K562 (cell line): ENCODE measurements around the gene REEP2. TPM values are rescaled to one million over a fixed set of nuclear protein-coding genes. Genes with fewer than 3 reads are reported as not detected.

Source experiments
- BRD9 ChIP-seq: fragments of 450-650 bp; IDR thresholded peaks from 2 replicates; pipeline ENCODE4 v1.6.1; 2018; ENCODE audit warnings: low read depth; ENCODE audit not compliant: partially characterized antibody
- CREB1 ChIP-seq, 2 experiments: sonication (generic) in 1 of 2; formaldehyde crosslinking in 1 of 2; IDR thresholded peaks; 2 replicates each; pipeline versions ENCODE4 v1.6.1 to v1.8.0; 2012 to 2022; ENCODE audit warnings: inconsistent platforms in 1 of 2, mild to moderate bottlenecking in 1 of 2, missing genetic modification reagents in 1 of 2, moderate library complexity in 1 of 2
- FOSL1 ChIP-seq: fragments of 200-800 bp; sonication (Bioruptor generic); conservative IDR thresholded peaks from 2 replicates; pipeline ENCODE4 v1.6.1; 2016; ENCODE audit warnings: missing genetic modification characterization, missing compliant biosample characterization
- JUN ChIP-seq, 2 experiments: sonication (generic) in 1 of 2; formaldehyde crosslinking in 1 of 2; IDR thresholded peaks; 2 replicates each; pipeline versions ENCODE4 v1.6.1 to v1.8.0; 2012 to 2022; ENCODE audit warnings: borderline replicate concordance in 2 of 2, mild to moderate bottlenecking in 2 of 2, improper control_type of control experiment in 1 of 2, low read depth in 1 of 2, low read length in 1 of 2, missing genetic modification reagents in 1 of 2
- KLF16 ChIP-seq: IDR thresholded peaks from 2 replicates; pipeline ENCODE4 v1.6.1; 2016; ENCODE audit warnings: antibody characterized with exemption
- LEF1 ChIP-seq: fragments of 450-650 bp; IDR thresholded peaks from 2 replicates; pipeline ENCODE4 v1.6.1; 2016; ENCODE audit warnings: mild to moderate bottlenecking
- MAZ ChIP-seq, 2 experiments: fragments of 450-650 bp in 1 of 2; sonication (generic) in 1 of 2; formaldehyde crosslinking; IDR thresholded peaks in 1 of 2; conservative IDR thresholded peaks in 1 of 2; 2 replicates each; pipeline versions ENCODE4 v1.4.0 to v1.5.0; 2020; ENCODE audit warnings: mild to moderate bottlenecking in 1 of 2, missing genetic modification reagents in 1 of 2
- MTA1 ChIP-seq: fragments of 450-650 bp; IDR thresholded peaks from 2 replicates; pipeline ENCODE4 v1.6.1; 2017; ENCODE audit warnings: borderline replicate concordance
- NCOA1 ChIP-seq: fragments of 450-650 bp; IDR thresholded peaks from 2 replicates; pipeline ENCODE4 v1.6.1; 2016; ENCODE audit warnings: low read depth
- PHF8 ChIP-seq: fragments of 200-600 bp; sonication (generic); IDR thresholded peaks from 2 replicates; pipeline ENCODE4 v1.6.1; 2012; ENCODE audit warnings: mixed run types, mild to moderate bottlenecking, inconsistent platforms, low read length, moderate library complexity, borderline replicate concordance
- PTTG1 ChIP-seq: fragments of 450-650 bp; IDR thresholded peaks from 2 replicates; pipeline ENCODE4 v1.6.1; 2016; ENCODE audit warnings: low read depth, mild to moderate bottlenecking, missing genetic modification characterization, missing compliant biosample characterization
- SETDB1 ChIP-seq: IDR thresholded peaks from one replicate; pipeline ENCODE4 v1.6.1; 2012; ENCODE audit warnings: low read length, control low read depth, inconsistent platforms
- SMARCB1 ChIP-seq: IDR thresholded peaks from 2 replicates; pipeline ENCODE4 v1.6.1; 2011; ENCODE audit warnings: improper control_type of control experiment, low read depth; ENCODE audit not compliant: insufficient read length
- XRCC5 ChIP-seq: fragments of 200-400 bp; formaldehyde crosslinking; IDR thresholded peaks from 2 replicates; pipeline ENCODE4 v1.6.1; 2017; ENCODE audit warnings: low read depth, mild to moderate bottlenecking, low read length
- YY1 ChIP-seq, 3 experiments: IDR thresholded peaks; 2 replicates each; pipeline ENCODE4 v1.6.1; 2011; ENCODE audit warnings: low read length in 2 of 3, mild to moderate bottlenecking in 2 of 3, moderate library complexity in 2 of 3, borderline replicate concordance in 1 of 3, control low read depth in 1 of 3, low read depth in 1 of 3; ENCODE audit not compliant: insufficient read depth in 3 of 3, insufficient replicate concordance in 2 of 3, control insufficient read depth in 1 of 3, insufficient read length in 1 of 3; ENCODE audit errors: extremely low read depth in 1 of 3
- ZNF436 ChIP-seq: fragments of 250-450, 450-650 bp; sonication (Bioruptor Pico); formaldehyde crosslinking; IDR thresholded peaks from 2 replicates; pipeline ENCODE4 v1.7.0; 2020; ENCODE audit warnings: mild to moderate bottlenecking
- ZNF766 ChIP-seq: fragments of 200-800 bp; sonication (Bioruptor generic); conservative IDR thresholded peaks from 2 replicates; pipeline ENCODE4 v1.6.1; 2016; ENCODE audit warnings: missing genetic modification characterization, missing compliant biosample characterization
- ZSCAN32 ChIP-seq: fragments of 450-650 bp; formaldehyde crosslinking; IDR thresholded peaks from 2 replicates; pipeline ENCODE4 v1.4.0; 2020; ENCODE audit warnings: mild to moderate bottlenecking, moderate library complexity
- polyA plus RNA-seq, 8 experiments: library from polyadenylated mRNA; depleted of rRNA in 4 of 8; stranded (reverse) in 5 of 8; unstranded in 3 of 8; fragments of >200 nt; fragmentation: Nextera tagmentation in 2 of 8; fragmentation: Illumina TruSeq in 1 of 8; extraction: Ambion mirVana in 2 of 8; extraction: Trizol in 1 of 8; gene quantifications; 2 replicates each; pipeline versions ENCODE4 v1.2.1 to v1.2.3, GENCODE V29; 2011 to 2014; ENCODE audit warnings: inconsistent platforms in 1 of 8, missing spikeins in 1 of 8
- total RNA-seq, 7 experiments: library from RNA; depleted of rRNA in 6 of 7; stranded (reverse); fragments of >200 nt in 6 of 7; fragmentation: Illumina TruSeq in 2 of 7; extraction: Trizol in 2 of 7; gene quantifications; 2 replicates each; pipeline versions ENCODE4 v1.2.1 to v1.2.3, GENCODE V29; 2011 to 2021; ENCODE audit warnings: low replicate concordance in 1 of 7
- TF ChIP-seq, protein P1 (sequence below): IDR thresholded peaks from 2 replicates; pipeline ENCODE4 v1.6.1; 2011; ENCODE audit not compliant: insufficient read length; ENCODE audit errors: extremely low read depth
- TF ChIP-seq, protein P2 (sequence below): fragments of 250-450 bp; sonication (Bioruptor Pico); IDR thresholded peaks from 2 replicates; pipeline ENCODE4 v1.5.0; 2021
- TF ChIP-seq, protein P3 (sequence below): fragments of 450-650 bp; conservative IDR thresholded peaks from 2 replicates; pipeline ENCODE4 v1.6.1; 2016; ENCODE audit warnings: missing genetic modification characterization, low read depth, mild to moderate bottlenecking, control low read depth, missing compliant biosample characterization
- TF ChIP-seq, protein P4 (sequence below): fragments of 250-450 bp; sonication (Bioruptor Pico); IDR thresholded peaks from 2 replicates; pipeline ENCODE4 v1.5.0; 2020; ENCODE audit warnings: mild to moderate bottlenecking

The REEP2 gene
- total and polyA plus RNA-seq, 9 of the 15 experiments (the other 6 are each of a cell fraction or from before 2014, with no cell fraction given), result 0.03 to 1.1 (median 0.12) TPM; not detected in 1

DNA sequence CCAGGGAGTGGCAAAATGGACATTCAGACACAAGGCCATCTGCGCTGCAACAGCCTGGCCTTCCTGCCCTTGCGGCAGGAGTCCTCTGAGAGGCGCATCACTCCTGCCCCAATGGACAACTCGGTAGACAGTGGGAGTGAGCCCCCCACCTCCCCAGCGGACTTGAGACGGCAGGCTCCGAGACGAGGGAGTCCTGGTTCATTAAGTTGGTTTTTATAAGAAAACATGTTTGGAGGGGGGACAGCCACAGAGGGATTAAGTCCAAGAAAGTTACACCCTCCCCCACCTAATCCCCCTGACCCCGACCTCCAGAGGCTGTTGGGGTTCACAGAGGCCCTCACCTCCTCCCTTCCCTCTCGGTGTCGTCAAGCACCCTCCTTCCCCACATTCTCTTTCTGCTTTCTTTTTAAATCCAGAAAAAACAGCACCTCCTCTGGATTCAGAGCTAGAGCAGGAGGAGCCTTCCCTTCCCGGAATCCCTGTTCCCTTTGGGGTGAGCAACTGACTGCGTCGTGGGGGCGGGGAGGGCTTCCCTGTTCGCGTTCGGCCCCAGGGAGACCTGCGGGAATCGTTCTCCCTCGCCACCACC, 24.7 kb downstream of the REEP2 start (continued):
- TF ChIP-seq FOSL1 (tag) (no peak), LEF1 (no peak), CREB1 (IDR thresholded peaks at IDR 0.05) (no peak), CREB1 (CRISPR knock-in tag; IDR thresholded peaks at IDR 0.05) (no peak), MAZ (CRISPR knock-in tag; conservative IDR thresholded peaks at IDR 0.05 in 1 of 2, IDR thresholded peaks at IDR 0.05 in 1 of 2) (no peak), SETDB1 (no peak), JUN (IDR thresholded peaks at IDR 0.05; ENCODE audit: borderline replicate concordance, low read depth, low read length) (no peak), JUN (CRISPR knock-in tag; IDR thresholded peaks at IDR 0.05; ENCODE audit: borderline replicate concordance) (no peak), ZSCAN32 (CRISPR knock-in tag) (0 out of 2 replicates have a peak, but pooled peaks have one; percentile 5), BRD9 (no peak), NCOA1 (no peak), KLF16 (no peak), PTTG1 (tag) (no peak), XRCC5 (no peak), ZNF436 (CRISPR knock-in tag) (no peak), ZNF766 (CRISPR knock-in tag) (no peak; the same call in 1 of the 2 replicates), SMARCB1 (no peak), PHF8 (peak; percentile 63; the same call in 1 of the 2 replicates), YY1 (IDR thresholded peaks at IDR 0.05; ENCODE audit: borderline replicate concordance in 1 of 3, control insufficient read depth in 1 of 3, extremely low read depth in 1 of 3, insufficient read depth in 3 of 3, insufficient read length in 1 of 3, insufficient replicate concordance in 2 of 3, low read depth in 1 of 3, low read length in 2 of 3) (peak in 1 of 3 experiments; percentile 64), MTA1 (no peak)
- TF ChIP-seq, protein P1, sequence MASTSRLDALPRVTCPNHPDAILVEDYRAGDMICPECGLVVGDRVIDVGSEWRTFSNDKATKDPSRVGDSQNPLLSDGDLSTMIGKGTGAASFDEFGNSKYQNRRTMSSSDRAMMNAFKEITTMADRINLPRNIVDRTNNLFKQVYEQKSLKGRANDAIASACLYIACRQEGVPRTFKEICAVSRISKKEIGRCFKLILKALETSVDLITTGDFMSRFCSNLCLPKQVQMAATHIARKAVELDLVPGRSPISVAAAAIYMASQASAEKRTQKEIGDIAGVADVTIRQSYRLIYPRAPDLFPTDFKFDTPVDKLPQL, result no peak
- TF ChIP-seq, protein P2, sequence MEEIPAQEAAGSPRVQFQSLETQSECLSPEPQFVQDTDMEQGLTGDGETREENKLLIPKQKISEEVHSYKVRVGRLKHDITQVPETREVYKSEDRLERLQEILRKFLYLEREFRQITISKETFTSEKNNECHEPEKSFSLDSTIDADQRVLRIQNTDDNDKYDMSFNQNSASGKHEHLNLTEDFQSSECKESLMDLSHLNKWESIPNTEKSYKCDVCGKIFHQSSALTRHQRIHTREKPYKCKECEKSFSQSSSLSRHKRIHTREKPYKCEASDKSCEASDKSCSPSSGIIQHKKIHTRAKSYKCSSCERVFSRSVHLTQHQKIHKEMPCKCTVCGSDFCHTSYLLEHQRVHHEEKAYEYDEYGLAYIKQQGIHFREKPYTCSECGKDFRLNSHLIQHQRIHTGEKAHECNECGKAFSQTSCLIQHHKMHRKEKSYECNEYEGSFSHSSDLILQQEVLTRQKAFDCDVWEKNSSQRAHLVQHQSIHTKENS (CRISPR knock-in tag), result no peak
- TF ChIP-seq, protein P3, sequence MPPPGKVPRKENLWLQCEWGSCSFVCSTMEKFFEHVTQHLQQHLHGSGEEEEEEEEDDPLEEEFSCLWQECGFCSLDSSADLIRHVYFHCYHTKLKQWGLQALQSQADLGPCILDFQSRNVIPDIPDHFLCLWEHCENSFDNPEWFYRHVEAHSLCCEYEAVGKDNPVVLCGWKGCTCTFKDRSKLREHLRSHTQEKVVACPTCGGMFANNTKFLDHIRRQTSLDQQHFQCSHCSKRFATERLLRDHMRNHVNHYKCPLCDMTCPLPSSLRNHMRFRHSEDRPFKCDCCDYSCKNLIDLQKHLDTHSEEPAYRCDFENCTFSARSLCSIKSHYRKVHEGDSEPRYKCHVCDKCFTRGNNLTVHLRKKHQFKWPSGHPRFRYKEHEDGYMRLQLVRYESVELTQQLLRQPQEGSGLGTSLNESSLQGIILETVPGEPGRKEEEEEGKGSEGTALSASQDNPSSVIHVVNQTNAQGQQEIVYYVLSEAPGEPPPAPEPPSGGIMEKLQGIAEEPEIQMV (tag), result no peak
- TF ChIP-seq, protein P4, sequence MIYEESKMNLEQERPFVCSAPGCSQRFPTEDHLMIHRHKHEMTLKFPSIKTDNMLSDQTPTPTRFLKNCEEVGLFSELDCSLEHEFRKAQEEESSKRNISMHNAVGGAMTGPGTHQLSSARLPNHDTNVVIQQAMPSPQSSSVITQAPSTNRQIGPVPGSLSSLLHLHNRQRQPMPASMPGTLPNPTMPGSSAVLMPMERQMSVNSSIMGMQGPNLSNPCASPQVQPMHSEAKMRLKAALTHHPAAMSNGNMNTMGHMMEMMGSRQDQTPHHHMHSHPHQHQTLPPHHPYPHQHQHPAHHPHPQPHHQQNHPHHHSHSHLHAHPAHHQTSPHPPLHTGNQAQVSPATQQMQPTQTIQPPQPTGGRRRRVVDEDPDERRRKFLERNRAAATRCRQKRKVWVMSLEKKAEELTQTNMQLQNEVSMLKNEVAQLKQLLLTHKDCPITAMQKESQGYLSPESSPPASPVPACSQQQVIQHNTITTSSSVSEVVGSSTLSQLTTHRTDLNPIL (CRISPR knock-in tag), result no peak
